ACC112 (cell line): ENCODE results near the gene RPL12.

Source experiments
- H2AFZ ChIP-seq: fragments of 200-600 bp; sonication (generic); one replicate; pipeline ENCODE4 v1.6.0; 2017; ENCODE audit warnings: antibody characterized with exemption, low read length; ENCODE audit not compliant: unreplicated experiment
- H3K27ac ChIP-seq: fragments of 200-600 bp; sonication (generic); 2 replicates; pipeline ENCODE4 v1.5.1; 2014; ENCODE audit warnings: low read depth, mild to moderate bottlenecking, antibody characterized with exemption, low read length, moderate library complexity
- H3K27me3 ChIP-seq: fragments of 200-600 bp; sonication (generic); 2 replicates; pipeline ENCODE4 v1.6.1; 2014; ENCODE audit warnings: mild to moderate bottlenecking, antibody characterized with exemption, low read length, moderate library complexity, mixed read lengths; ENCODE audit not compliant: insufficient read depth
- H3K36me3 ChIP-seq: fragments of 200-600 bp; sonication (generic); 2 replicates; pipeline ENCODE4 v1.6.1; 2016; ENCODE audit warnings: mild to moderate bottlenecking, antibody characterized with exemption, low read length, moderate library complexity, mixed read lengths; ENCODE audit not compliant: insufficient read depth
- H3K4me1 ChIP-seq: fragments of 200-600 bp; sonication (generic); one replicate; pipeline ENCODE4 v1.6.1; 2016; ENCODE audit warnings: low read length, mixed read lengths; ENCODE audit not compliant: insufficient read depth, unreplicated experiment, control insufficient read depth
- H3K4me3 ChIP-seq: fragments of 200-600 bp; sonication (generic); 2 replicates; pipeline ENCODE4 v1.5.1; 2014; ENCODE audit warnings: mild to moderate bottlenecking, low read depth, low read length
- H3K79me2 ChIP-seq: fragments of 200-600 bp; sonication (generic); one replicate; pipeline ENCODE4 v1.6.0; 2016; ENCODE audit warnings: low read length; ENCODE audit not compliant: control insufficient read depth, unreplicated experiment, insufficient read depth

The RPL12 gene

GRCh38 chr9:127419348-127419747 lies 31.9 kb downstream of the RPL12 start:
- Histone ChIP-seq H2AFZ (no peak overlapping the region), H3K4me3 (no peak overlapping the region), H3K4me1 (peaks cover 8% of the 10 kb centered on the region), H3K79me2 (peaks cover 14% of the 10 kb centered on the region), H3K27ac (no peak overlapping the region), H3K27me3 (no peaks in the 10 kb centered on the region), H3K36me3 (no peaks in the 10 kb centered on the region)

DNA sequence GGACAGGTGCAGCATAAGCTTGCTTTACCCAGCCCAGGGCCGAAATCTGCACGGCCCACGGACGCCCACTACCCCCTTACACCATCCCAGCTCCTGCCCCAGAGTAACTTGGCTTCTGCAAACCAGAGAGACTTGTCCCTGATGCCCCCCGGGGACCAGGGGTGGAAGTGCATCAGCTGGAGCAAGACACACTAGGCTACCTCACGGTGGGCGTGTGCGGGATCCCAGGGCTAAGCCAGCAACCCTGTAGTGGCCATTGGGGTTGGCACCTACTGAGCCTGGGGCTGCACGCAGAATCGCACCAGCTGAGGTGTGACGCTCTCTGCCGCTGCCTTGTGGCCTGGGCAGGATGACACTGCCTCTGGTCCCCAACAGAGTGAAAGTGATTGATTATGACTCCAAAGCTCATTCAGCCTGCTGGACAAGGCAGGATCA lies 33.2 kb downstream of the RPL12 start:
- Histone ChIP-seq H3K36me3 (no peaks in the 10 kb centered on the region), H3K4me1 (peaks cover 7% of the 10 kb centered on the region), H3K27me3 (no peaks in the 10 kb centered on the region), H3K27ac (no peak overlapping the region), H3K4me3 (no peak overlapping the region), H3K79me2 (peaks cover 10% of the 10 kb centered on the region), H2AFZ (no peak overlapping the region)

DNA sequence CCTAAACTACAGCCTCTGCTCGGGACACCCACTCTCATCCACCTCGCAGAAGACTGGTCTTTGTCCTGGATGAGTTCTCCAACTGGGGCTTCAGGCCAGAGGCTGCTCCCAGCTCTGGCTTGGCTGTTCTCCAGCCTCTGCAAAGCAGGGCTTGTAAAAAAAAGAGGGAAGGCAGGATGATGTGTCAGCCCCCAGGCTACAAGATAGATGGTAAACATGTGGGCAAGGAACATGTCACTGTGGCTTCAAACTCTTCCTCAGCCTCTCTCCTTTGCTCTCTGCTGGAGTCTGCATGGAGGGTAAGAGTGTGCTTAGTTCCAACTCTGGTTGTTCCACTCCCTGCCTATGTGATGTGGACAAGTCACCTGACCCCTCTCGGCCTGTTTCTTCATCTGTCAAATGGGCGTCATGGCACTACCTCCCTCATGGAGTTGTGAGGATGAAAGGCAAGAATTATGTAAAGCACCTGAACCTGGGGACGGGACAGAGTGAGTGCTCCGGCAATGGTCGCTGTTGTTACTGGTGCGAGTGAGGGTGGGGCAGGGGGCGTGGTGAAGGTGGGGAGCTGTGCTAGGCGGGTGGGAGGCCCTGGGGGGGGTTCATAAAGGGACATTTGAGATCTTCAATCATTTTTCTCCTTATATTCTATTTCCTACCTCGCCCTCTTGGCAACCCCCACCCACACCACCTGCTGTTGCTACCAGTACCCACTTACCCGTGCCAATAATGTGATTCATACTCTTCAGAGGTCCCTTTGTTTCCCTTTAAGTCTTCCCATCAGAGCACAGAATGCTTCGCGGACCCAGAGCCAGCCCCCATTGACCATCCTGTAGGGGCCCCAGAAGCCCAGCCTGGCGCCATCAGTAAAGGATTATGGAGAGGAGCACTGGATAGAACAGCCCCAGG lies 33.8 kb downstream of the RPL12 start:
- no peaks in the 10 kb centered on the region for H3K27me3 ChIP-seq
- H3K4me3 ChIP-seq = no peak overlapping the region
- peaks cover 3% of the 10 kb centered on the region for H3K79me2 ChIP-seq
- H3K4me1 ChIP-seq = no peaks in the 10 kb centered on the region
- H3K36me3 ChIP-seq = no peaks in the 10 kb centered on the region
- H3K27ac ChIP-seq = no peak overlapping the region
- no peak overlapping the region for H2AFZ ChIP-seq

DNA sequence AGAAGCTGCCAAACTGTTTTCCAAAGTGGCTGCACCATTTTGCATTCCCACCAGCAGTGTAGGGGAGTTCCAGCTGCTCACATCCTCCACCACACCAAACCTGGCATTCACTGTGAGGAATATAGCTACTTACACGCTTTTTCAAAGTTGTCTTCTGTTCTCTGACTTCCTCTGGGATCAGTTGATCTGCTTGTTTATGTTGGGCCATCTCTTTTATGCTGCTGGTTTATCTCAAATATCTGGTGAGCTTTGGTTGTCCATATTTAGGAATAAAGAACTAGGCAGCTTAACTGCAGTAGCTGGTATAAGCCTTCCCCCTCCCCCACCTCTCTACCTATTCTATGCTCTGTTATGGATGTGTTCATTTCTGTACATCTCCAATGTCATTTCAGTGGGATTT lies 35.5 kb downstream of the RPL12 start:
- Histone ChIP-seq H3K4me1 (no peaks in the 10 kb centered on the region), H3K27me3 (no peaks in the 10 kb centered on the region), H3K79me2 (no peaks in the 10 kb centered on the region), H3K27ac (no peak overlapping the region), H3K36me3 (no peaks in the 10 kb centered on the region), H2AFZ (no peak overlapping the region), H3K4me3 (no peak overlapping the region)

GRCh38 chr9:127415141-127415540 lies 36.1 kb downstream of the RPL12 start:
- no peaks in the 10 kb centered on the region for H3K79me2 ChIP-seq
- no peaks in the 10 kb centered on the region for H3K27me3 ChIP-seq
- no peak overlapping the region for H3K4me3 ChIP-seq
- H3K4me1 ChIP-seq = no peaks in the 10 kb centered on the region
- no peaks in the 10 kb centered on the region for H3K36me3 ChIP-seq
- H3K27ac ChIP-seq = no peak overlapping the region
- H2AFZ ChIP-seq = no peak overlapping the region

GRCh38 chr9:127411122-127411521 lies 40.1 kb downstream of the RPL12 start:
- no peaks in the 10 kb centered on the region for H3K36me3 ChIP-seq
- H2AFZ ChIP-seq = no peak overlapping the region
- H3K4me3 ChIP-seq = no peak overlapping the region
- H3K27me3 ChIP-seq = no peaks in the 10 kb centered on the region
- no peaks in the 10 kb centered on the region for H3K4me1 ChIP-seq
- H3K27ac ChIP-seq = no peak overlapping the region
- no peaks in the 10 kb centered on the region for H3K79me2 ChIP-seq

GRCh38 chr9:127407492-127407843 lies 43.7 kb downstream of the RPL12 start:
- H2AFZ ChIP-seq = no peak overlapping the region

GRCh38 chr9:127406799-127407491 lies 44.3 kb downstream of the RPL12 start:
- Histone ChIP-seq H3K4me1 (no peaks in the 10 kb centered on the region), H3K27ac (no peak overlapping the region), H3K27me3 (no peaks in the 10 kb centered on the region), H3K79me2 (no peaks in the 10 kb centered on the region), H3K36me3 (no peaks in the 10 kb centered on the region), H3K4me3 (no peak overlapping the region), H2AFZ (no peak overlapping the region)

More at GRCh38 chr9:127407492-127407843, 43.7 kb downstream of the RPL12 start:
- H3K4me1 ChIP-seq = no peaks in the 10 kb centered on the region
- no peaks in the 10 kb centered on the region for H3K36me3 ChIP-seq
- no peaks in the 10 kb centered on the region for H3K79me2 ChIP-seq
- H3K27ac ChIP-seq = no peak overlapping the region
- no peaks in the 10 kb centered on the region for H3K27me3 ChIP-seq
- no peak overlapping the region for H3K4me3 ChIP-seq

DNA sequence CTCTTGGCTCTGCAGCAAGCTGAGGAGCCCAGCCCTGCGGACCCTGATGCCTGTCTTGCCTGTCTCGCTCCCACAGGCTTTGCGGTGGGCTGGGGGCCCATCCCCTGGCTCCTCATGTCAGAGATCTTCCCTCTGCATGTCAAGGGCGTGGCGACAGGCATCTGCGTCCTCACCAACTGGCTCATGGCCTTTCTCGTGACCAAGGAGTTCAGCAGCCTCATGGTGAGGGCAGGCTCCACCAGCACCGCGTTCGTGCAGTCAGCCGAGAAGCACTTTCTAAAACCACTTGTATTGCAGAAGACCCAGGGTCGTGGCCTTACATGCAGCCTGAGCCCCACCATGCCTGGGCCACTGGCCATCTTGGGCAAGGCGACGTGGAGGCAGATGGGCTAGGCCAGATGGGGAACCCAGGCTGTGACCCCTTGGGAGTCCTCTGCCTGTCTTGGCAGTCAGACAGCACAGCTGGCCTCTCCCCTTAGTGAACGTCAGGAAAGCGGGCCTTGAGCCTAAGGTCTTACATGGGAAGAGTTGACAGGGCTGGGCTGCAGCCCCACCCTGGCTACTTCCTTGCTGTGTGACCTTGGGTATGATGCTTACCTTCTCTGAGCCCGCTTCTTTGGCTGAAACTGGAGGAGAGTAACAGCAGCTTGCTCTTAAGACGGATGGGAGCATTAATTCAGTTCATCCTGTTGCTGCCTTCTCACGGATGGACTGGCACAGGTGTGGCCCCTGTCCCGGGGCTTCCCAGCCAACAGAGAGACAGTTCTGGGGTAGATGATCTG lies 45.7 kb downstream of the RPL12 start:
- Histone ChIP-seq H3K79me2 (no peaks in the 10 kb centered on the region), H2AFZ (no peak overlapping the region), H3K27ac (no peak overlapping the region), H3K36me3 (no peaks in the 10 kb centered on the region), H3K27me3 (no peaks in the 10 kb centered on the region), H3K4me3 (no peak overlapping the region), H3K4me1 (no peaks in the 10 kb centered on the region)

GRCh38 chr9:127404631-127405030 lies 46.6 kb downstream of the RPL12 start:
- Histone ChIP-seq H3K79me2 (no peaks in the 10 kb centered on the region), H3K27me3 (no peaks in the 10 kb centered on the region), H3K36me3 (no peaks in the 10 kb centered on the region), H2AFZ (no peak overlapping the region), H3K4me3 (no peak overlapping the region), H3K27ac (no peak overlapping the region), H3K4me1 (no peaks in the 10 kb centered on the region)
